Kidney (tissue), 14 donors: ENCODE data around the gene ANKRD66. TPM values are rescaled to one million over a fixed set of nuclear protein-coding genes. Genes with fewer than 3 reads are reported as not detected.
"Not testable (repeated sequence)": the region's sequence is repeated elsewhere in the genome, so short reads cannot be mapped to it uniquely, and the experiment has no call there.

Experiments
- DNase-seq, 5 donors: peaks; one replicate each; pipeline ENCODE4 v3.0.0-alpha.2; 2013 to 2020
- FAIRE-seq: peaks from 2 replicates; lab custom pipeline; 2012; peaks lifted over from hg19 to GRCh38; lab: Jason Lieb, UNC
- H3K27ac ChIP-seq, 2 donors: one replicate each; pipeline ENCODE4 v1.7.0; 2013; ENCODE audit warnings: low read depth in 2 of 2, low read length in 2 of 2, inconsistent platforms in 1 of 2
- H3K27me3 ChIP-seq: one replicate; pipeline ENCODE4 v1.7.1; 2013; ENCODE audit warnings: low read length, inconsistent platforms; ENCODE audit not compliant: control insufficient read depth, insufficient read depth
- H3K36me3 ChIP-seq, 3 donors: one replicate each; pipeline versions ENCODE4 v1.7.0 to v1.7.1; 2013; ENCODE audit warnings: low read length in 3 of 3, control low read depth in 1 of 3, inconsistent platforms in 1 of 3; ENCODE audit not compliant: insufficient read depth in 3 of 3, control insufficient read depth in 2 of 3
- H3K4me1 ChIP-seq, 3 donors: one replicate each; pipeline versions ENCODE4 v1.7.0 to v1.7.1; 2013; ENCODE audit warnings: low read length in 3 of 3, inconsistent platforms in 1 of 3, low read depth in 1 of 3; ENCODE audit not compliant: control insufficient read depth in 2 of 3, insufficient read depth in 2 of 3
- H3K4me3 ChIP-seq, 3 donors: one replicate each; pipeline versions ENCODE4 v1.7.0 to v1.8.1; 2013; ENCODE audit warnings: low read length in 3 of 3, control low read depth in 1 of 3, inconsistent platforms in 1 of 3
- H3K9ac ChIP-seq, 3 donors: one replicate each; pipeline versions ENCODE4 v1.7.0 to v1.7.1; 2013; ENCODE audit warnings: low read length in 3 of 3, control low read depth in 1 of 3, inconsistent platforms in 1 of 3
- H3K9me3 ChIP-seq, 3 donors: one replicate each; pipeline versions ENCODE4 v1.7.0 to v1.7.1; 2013; ENCODE audit warnings: low read length in 3 of 3, control low read depth in 1 of 3, inconsistent platforms in 1 of 3; ENCODE audit not compliant: control insufficient read depth in 2 of 3, insufficient read depth in 1 of 3
- CTCF ChIP-seq: IDR thresholded peaks from 3 replicates; pipeline ENCODE4 v1.5.1; 2012; ENCODE audit warnings: mild to moderate bottlenecking, moderate library complexity, borderline replicate concordance; ENCODE audit not compliant: insufficient read depth; ENCODE audit errors: extremely low read depth
- intact Hi-C: fragments of 100-400 bp; cut with DNase I; formaldehyde crosslinking; loops from one replicate; pipeline ENCODE4 v1.11.1; 2022
- polyA plus RNA-seq: library from polyadenylated mRNA; stranded (reverse); fragments of 350-450 nt; fragmentation: Illumina TruSeq; extraction: RNeasy Lipid Tissue Mini Kit (QIAGEN cat#74804); gene quantifications from one replicate; pipeline ENCODE4 v1.2.3, GENCODE V29; 2014; ENCODE audit warnings: low read depth, low replicate concordance; ENCODE audit not compliant: insufficient read depth
- total RNA-seq: library from RNA; stranded (reverse); fragmentation: NEBNext Ultra II Directional; extraction: Animal tissue kit (Norgen Biotek cat#: 25700); gene quantifications from one replicate; pipeline ENCODE4 v1.2.1, GENCODE V29; 2021
- donor health status: control.
- donor health status: control.
- donor health status: control.
- donor health status: control.
- donor health status: control.
- donor health status: DM: yes; HTN: yes; CAD: no.
- donor health status: Normal renal cell carcinoma (clear cell type).

Gene ANKRD66
- total and polyA plus RNA-seq, 2 donors from 2014 or later: not detected

GRCh38 chr6:46743425-46744158 is 3.1 kb upstream of the ANKRD66 start:
- intact Hi-C loops: no loop called here
- no peak for DNase-seq
- no peak overlapping the region for H3K27ac ChIP-seq
- H3K4me1 ChIP-seq: no peaks in the 10 kb centered on the region
- no peaks in the 10 kb centered on the region for H3K27me3 ChIP-seq
- no peak overlapping the region for H3K4me3 ChIP-seq
- H3K36me3 ChIP-seq: no peaks in the 10 kb centered on the region
- no peak for TF ChIP-seq CTCF
- no peak overlapping the region for H3K9ac ChIP-seq
- FAIRE-seq: no peak
- H3K9me3 ChIP-seq: no peaks in the 10 kb centered on the region

GRCh38 chr6:46744159-46744725 is 2.5 kb upstream of the ANKRD66 start:
- DNase-seq, H3K27ac ChIP-seq, H3K9ac ChIP-seq, intact Hi-C loops, H3K36me3 ChIP-seq, H3K27me3 ChIP-seq, H3K4me1 ChIP-seq, H3K9me3 ChIP-seq, FAIRE-seq, H3K4me3 ChIP-seq: not testable (repeated sequence)

GRCh38 chr6:46745973-46746372 is 760 bp upstream of the ANKRD66 start:
- intact Hi-C loops: no loop called here
- H3K9ac ChIP-seq: no peak overlapping the region
- H3K27me3 ChIP-seq: no peaks in the 10 kb centered on the region
- FAIRE-seq (no peak), DNase-seq (no peak)
- H3K4me3 ChIP-seq: no peak overlapping the region
- no peaks in the 10 kb centered on the region for H3K4me1 ChIP-seq
- no peak overlapping the region for H3K27ac ChIP-seq
- no peaks in the 10 kb centered on the region for H3K9me3 ChIP-seq
- TF ChIP-seq CTCF: no peak
- H3K36me3 ChIP-seq: no peaks in the 10 kb centered on the region

GRCh38 chr6:46748940-46749503 is 2.3 kb downstream of the ANKRD66 start:
- TF ChIP-seq CTCF: no peak
- intact Hi-C loops: no loop called here
- Histone ChIP-seq H3K4me1 (no peaks in the 10 kb centered on the region), H3K36me3 (no peaks in the 10 kb centered on the region), H3K9me3 (no peaks in the 10 kb centered on the region), H3K4me3 (no peak overlapping the region), H3K27ac (no peak overlapping the region), H3K9ac (no peak overlapping the region), H3K27me3 (no peaks in the 10 kb centered on the region)
- DNase-seq (no peak), FAIRE-seq (no peak)
